Measurements from ENCODE around the gene PAK1.

DNA sequence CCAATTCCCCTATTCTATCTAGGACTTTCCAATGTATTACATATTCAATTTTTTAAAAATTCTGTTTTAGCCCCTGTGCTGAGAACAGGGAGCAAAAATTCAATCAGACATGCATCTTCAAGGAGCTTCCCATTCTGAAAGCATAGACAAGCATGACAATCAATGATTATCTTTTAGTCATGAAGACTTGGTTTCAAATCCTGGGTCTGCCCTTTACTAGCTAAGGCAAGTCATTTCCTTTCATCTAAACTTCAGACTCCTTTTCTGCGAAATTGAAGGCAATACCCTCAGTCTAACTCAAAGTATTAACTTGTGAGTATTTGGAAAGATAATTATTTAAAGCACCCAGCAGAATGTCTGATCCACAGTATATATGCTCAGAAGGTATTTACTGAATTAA is 24.1 kb downstream of the PAK1 start:
- TF ChIP-seq, protein P1, sequence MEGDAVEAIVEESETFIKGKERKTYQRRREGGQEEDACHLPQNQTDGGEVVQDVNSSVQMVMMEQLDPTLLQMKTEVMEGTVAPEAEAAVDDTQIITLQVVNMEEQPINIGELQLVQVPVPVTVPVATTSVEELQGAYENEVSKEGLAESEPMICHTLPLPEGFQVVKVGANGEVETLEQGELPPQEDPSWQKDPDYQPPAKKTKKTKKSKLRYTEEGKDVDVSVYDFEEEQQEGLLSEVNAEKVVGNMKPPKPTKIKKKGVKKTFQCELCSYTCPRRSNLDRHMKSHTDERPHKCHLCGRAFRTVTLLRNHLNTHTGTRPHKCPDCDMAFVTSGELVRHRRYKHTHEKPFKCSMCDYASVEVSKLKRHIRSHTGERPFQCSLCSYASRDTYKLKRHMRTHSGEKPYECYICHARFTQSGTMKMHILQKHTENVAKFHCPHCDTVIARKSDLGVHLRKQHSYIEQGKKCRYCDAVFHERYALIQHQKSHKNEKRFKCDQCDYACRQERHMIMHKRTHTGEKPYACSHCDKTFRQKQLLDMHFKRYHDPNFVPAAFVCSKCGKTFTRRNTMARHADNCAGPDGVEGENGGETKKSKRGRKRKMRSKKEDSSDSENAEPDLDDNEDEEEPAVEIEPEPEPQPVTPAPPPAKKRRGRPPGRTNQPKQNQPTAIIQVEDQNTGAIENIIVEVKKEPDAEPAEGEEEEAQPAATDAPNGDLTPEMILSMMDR (IDR thresholded peaks at IDR 0.05): no peak
- TF ChIP-seq POLR2A (IDR thresholded peaks at IDR 0.05): no peak
